IMR-90 (cell line): ENCODE results near the gene TBC1D24. TPM values are rescaled to one million over a fixed set of nuclear protein-coding genes. Genes with fewer than 3 reads are reported as not detected.

Experiments
- ATAC-seq: fragments of 200-7000 bp; cut with Tn5 transposase; 2 replicates; pipeline ENCODE4 v1.9.1; 2020; ENCODE audit warnings: low read depth, mild to moderate bottlenecking, moderate library complexity
- BruUV-seq: library from RNA; stranded (reverse); fragments of 400-500 nt; replicated peaks from 2 replicates; lab custom pipeline; 2021; lab: Mats Ljungman, UMichigan
- CTCF ChIA-PET: fragments of 300-600 bp; formaldehyde crosslinking; extraction: SDS; loops from one replicate; lab custom pipeline; 2021; ENCODE audit warnings: antibody characterized with exemption; lab: Yijun Ruan, JAX
- POLR2A ChIA-PET: fragments of 300-600 bp; sonication (Branson Sonifier 250); formaldehyde crosslinking; loops from one replicate; lab custom pipeline; 2022; ENCODE audit warnings: antibody characterized with exemption; ENCODE audit not compliant: unreplicated experiment; lab: Charles Lee
- DNase-seq: peaks from one replicate; pipeline ENCODE4 v3.0.0; 2013
- H2AFZ ChIP-seq: replicated peaks from 2 replicates; pipeline ENCODE3; 2013; ENCODE audit warnings: low read length, mild to moderate bottlenecking; ENCODE audit not compliant: poor library complexity
- H2AK5ac ChIP-seq: 2 replicates; pipeline ENCODE4 v1.6.1; 2013; ENCODE audit warnings: low read depth, low read length, inconsistent platforms
- H2AK9ac ChIP-seq: replicated peaks from 2 replicates; pipeline ENCODE3; 2013; ENCODE audit warnings: mild to moderate bottlenecking, low read depth, low read length, moderate library complexity; ENCODE audit not compliant: poor library complexity
- H2BK120ac ChIP-seq: 2 replicates; pipeline ENCODE4 v1.6.1; 2013; ENCODE audit warnings: low read depth, low read length, inconsistent platforms
- H2BK15ac ChIP-seq: 3 replicates; pipeline ENCODE4 v1.6.1; 2013; ENCODE audit warnings: low read depth, low read length, inconsistent platforms
- H2BK20ac ChIP-seq: 2 replicates; pipeline ENCODE4 v1.6.1; 2013; ENCODE audit warnings: low read depth, mild to moderate bottlenecking, inconsistent platforms, low read length, moderate library complexity
- H2BK5ac ChIP-seq: 2 replicates; pipeline ENCODE4 v1.6.1; 2013; ENCODE audit warnings: mild to moderate bottlenecking, low read depth, low read length, inconsistent platforms; ENCODE audit not compliant: poor library complexity, severe bottlenecking
- H3K14ac ChIP-seq: replicated peaks from 2 replicates; pipeline ENCODE4 v1.6.1; 2013; ENCODE audit warnings: low read depth, low read length, inconsistent platforms
- H3K18ac ChIP-seq: 2 replicates; pipeline ENCODE4 v1.6.1; 2013; ENCODE audit warnings: low read depth, low read length, control low read depth
- H3K23ac ChIP-seq: 2 replicates; pipeline ENCODE4 v1.6.1; 2013; ENCODE audit warnings: low read depth, low read length, inconsistent platforms
- H3K27ac ChIP-seq: 2 replicates; pipeline ENCODE4 v1.5.1; 2013; ENCODE audit warnings: mild to moderate bottlenecking, control low read depth, low read length; ENCODE audit not compliant: insufficient read depth
- H3K27me3 ChIP-seq: 2 replicates; pipeline ENCODE4 v1.6.1; 2013; ENCODE audit warnings: low read length; ENCODE audit not compliant: control insufficient read depth, insufficient read depth
- H3K36me3 ChIP-seq: 2 replicates; pipeline ENCODE4 v1.6.1; 2013; ENCODE audit warnings: low read length, mixed read lengths; ENCODE audit not compliant: control insufficient read depth, insufficient read depth
- H3K4ac ChIP-seq: 2 replicates; pipeline ENCODE4 v1.6.1; 2013; ENCODE audit warnings: low read depth, low read length, inconsistent platforms
- H3K4me1 ChIP-seq: 2 replicates; pipeline ENCODE4 v1.6.1; 2013; ENCODE audit warnings: low read length, mixed read lengths; ENCODE audit not compliant: control insufficient read depth, insufficient read depth
- H3K4me2 ChIP-seq: 2 replicates; pipeline ENCODE4 v1.6.1; 2013; ENCODE audit warnings: low read depth, mild to moderate bottlenecking, control low read depth, low read length, moderate library complexity
- H3K4me3 ChIP-seq: 2 replicates; pipeline ENCODE4 v1.5.1; 2013; ENCODE audit warnings: low read depth, mild to moderate bottlenecking, control low read depth, low read length, moderate library complexity; ENCODE audit not compliant: insufficient read depth
- H3K56ac ChIP-seq: 2 replicates; pipeline ENCODE4 v1.6.1; 2013; ENCODE audit warnings: low read length, inconsistent platforms; ENCODE audit not compliant: insufficient read depth; ENCODE audit errors: extremely low read depth
- H3K79me1 ChIP-seq, 2 experiments: 2 replicates each; pipeline ENCODE4 v1.6.1; 2013; ENCODE audit warnings: low read length in 2 of 2, inconsistent platforms in 1 of 2, low read depth in 1 of 2
- H3K9ac ChIP-seq: 2 replicates; pipeline ENCODE4 v1.6.1; 2013; ENCODE audit warnings: low read depth, low read length, control low read depth
- H3K9me1 ChIP-seq: 2 replicates; pipeline ENCODE4 v1.6.1; 2013; ENCODE audit warnings: low read length, inconsistent platforms; ENCODE audit not compliant: insufficient read depth
- H3K9me3 ChIP-seq: 2 replicates; pipeline ENCODE4 v1.6.1; 2013; ENCODE audit warnings: low read length; ENCODE audit not compliant: control insufficient read depth, insufficient read depth
- H4K20me1 ChIP-seq: 2 replicates; pipeline ENCODE4 v1.6.1; 2013; ENCODE audit warnings: low read length, inconsistent platforms; ENCODE audit not compliant: insufficient read depth
- H4K5ac ChIP-seq: 2 replicates; pipeline ENCODE4 v1.6.1; 2013; ENCODE audit warnings: mild to moderate bottlenecking, low read depth, low read length, control low read depth
- H4K8ac ChIP-seq, 2 experiments: 2 replicates each; pipeline ENCODE4 v1.6.1; 2013; ENCODE audit warnings: low read depth in 2 of 2, low read length in 2 of 2, control low read depth in 1 of 2, inconsistent platforms in 1 of 2
- H4K91ac ChIP-seq: 2 replicates; pipeline ENCODE4 v1.6.1; 2013; ENCODE audit warnings: low read depth, low read length, inconsistent platforms; ENCODE audit not compliant: insufficient read depth
- CTCF ChIP-seq: conservative IDR thresholded peaks from 2 replicates; pipeline ENCODE4 v1.5.1; 2012; ENCODE audit warnings: mild to moderate bottlenecking, low read depth, low read length, improper control_type of control experiment
- MAFK ChIP-seq: IDR thresholded peaks from 2 replicates; pipeline ENCODE4 v1.6.1; 2012; ENCODE audit warnings: low read depth, low read length, improper control_type of control experiment
- MAZ ChIP-seq: IDR thresholded peaks from 2 replicates; pipeline ENCODE4 v1.6.1; 2012; ENCODE audit warnings: low read depth, mild to moderate bottlenecking, low read length, improper control_type of control experiment, moderate library complexity, borderline replicate concordance
- RAD21 ChIP-seq: IDR thresholded peaks from 2 replicates; pipeline ENCODE4 v1.6.1; 2012; ENCODE audit warnings: low read length, improper control_type of control experiment
- WGBS, 2 experiments: methylation state at CpG; one replicate each; pipeline versions ENCODE4 v1.1.5 to v1.1.7; 2013; ENCODE audit warnings: missing lambda C conversion rate in 2 of 2; ENCODE audit not compliant: insufficient read length in 1 of 2; ENCODE audit errors: extremely low coverage in 2 of 2; 5-methylcytosine and 5-hydroxymethylcytosine counted together
- dilution Hi-C: fragments of 300-500 bp; cut with HindIII; formaldehyde crosslinking; loops from one replicate; pipeline ENCODE4 v1.14.3; 2018; ENCODE audit warnings: low sequenced_read_pairs; ENCODE audit not compliant: unreplicated experiment
- in situ Hi-C: fragments of 300-500 bp; cut with MboI; formaldehyde crosslinking; loops from 3 replicates; pipeline ENCODE4 v1.14.3; 2019; ENCODE audit warnings: low sequenced_read_pairs, inconsistent platforms, mixed read lengths
- intact Hi-C: fragments of 100-400 bp; cut with micrococcal nuclease; formaldehyde crosslinking; loops from 2 replicates; pipeline ENCODE4 v1.10.0; 2022
- polyA plus RNA-seq, 3 experiments: library from polyadenylated mRNA; depleted of rRNA; stranded (reverse); fragments of >200 nt; gene quantifications; 2 replicates each; pipeline ENCODE4 v1.2.3, GENCODE V29; 2012; ENCODE audit warnings: low replicate concordance in 1 of 3
- total RNA-seq: library from RNA; depleted of rRNA; stranded (reverse); fragments of >200 nt; gene quantifications from 2 replicates; pipeline ENCODE4 v1.2.3, GENCODE V29; 2012

Gene TBC1D24
- total and polyA plus RNA-seq, 2 of the 4 experiments (the other 2 are of a cell fraction): 7.5 to 13.4 TPM

- BruUV-seq: no TSS peak
Measured at GRCh38 chr16:2452650-2453049, 22.3 kb upstream of the TBC1D24 start.

More at GRCh38 chr16:2452650-2453049, 22.3 kb upstream of the TBC1D24 start:
- no peaks in the 10 kb centered on the region for H3K9me3 ChIP-seq
- peaks cover 23% of the 10 kb centered on the region for H4K20me1 ChIP-seq
- H3K9ac ChIP-seq: no peak overlapping the region
- ChIA-PET POLR2A (no interaction called here), CTCF (no interaction called here)
- no peak overlapping the region for H3K27ac ChIP-seq
- peak overlapping the region; percentile 31 for H2AK9ac ChIP-seq
- 100% methylated on average over 3 of the region's 8 CpGs; no CpG with 5 or more reads in 1 of the 2 experiments for WGBS, 2 experiments
- intact Hi-C loops (no loop called here), dilution Hi-C loops (no loop called here), in situ Hi-C loops (no loop called here)
- H2BK15ac ChIP-seq: no peak overlapping the region
- H2AK5ac ChIP-seq: no peak overlapping the region
- DNase-seq (no peak), ATAC-seq (no peak)
- no peak overlapping the region for H3K4me3 ChIP-seq
- H3K14ac ChIP-seq: no peak overlapping the region
- H4K8ac ChIP-seq: no peak overlapping the region
- H3K9me1 ChIP-seq: peaks cover 14% of the 10 kb centered on the region
- peaks cover 39% of the 10 kb centered on the region for H3K36me3 ChIP-seq
- no peak overlapping the region for H2BK120ac ChIP-seq
- H3K18ac ChIP-seq: no peak overlapping the region
- H3K4me2 ChIP-seq: no peak overlapping the region
- no peak overlapping the region for H2BK5ac ChIP-seq
- no peak overlapping the region for H3K56ac ChIP-seq
- H2BK20ac ChIP-seq: no peak overlapping the region
- H3K79me1 ChIP-seq: peaks cover 6 to 50% of the 10 kb centered on the region in 2 experiments; a peak in 3 of 4 replicates
- no peaks in the 10 kb centered on the region for H3K27me3 ChIP-seq
- TF ChIP-seq RAD21: no peak
- TF ChIP-seq MAZ: no peak
- no peak for TF ChIP-seq MAFK
- no peak for TF ChIP-seq CTCF
- no peak overlapping the region for H4K5ac ChIP-seq
- H3K23ac ChIP-seq: no peak overlapping the region
- H3K4ac ChIP-seq: no peak overlapping the region
- H4K91ac ChIP-seq: no peak overlapping the region
- peaks cover 5% of the 10 kb centered on the region for H3K4me1 ChIP-seq
- H2AFZ ChIP-seq: no peak overlapping the region
